GM12891 (cell line): ENCODE measurements around the gene IGF1R.

Source experiments
- PAX5 ChIP-seq: IDR thresholded peaks from 2 replicates; pipeline ENCODE4 v1.6.1; 2011; ENCODE audit warnings: low read length, moderate library complexity, mild to moderate bottlenecking; ENCODE audit not compliant: insufficient read depth, severe bottlenecking
- POLR2A ChIP-seq: IDR thresholded peaks from 2 replicates; pipeline ENCODE4 v1.6.1; 2011; ENCODE audit warnings: low read depth, low read length, control low read depth
- POLR2AphosphoS5 ChIP-seq: IDR thresholded peaks from 2 replicates; pipeline ENCODE4 v1.6.1; 2011; ENCODE audit warnings: low read depth, low read length, control low read depth
- POU2F2 ChIP-seq: IDR thresholded peaks from 2 replicates; pipeline ENCODE4 v1.6.1; 2011; ENCODE audit warnings: low read depth, mild to moderate bottlenecking, control low read depth, low read length, moderate library complexity
- SPI1 ChIP-seq: IDR thresholded peaks from 2 replicates; pipeline ENCODE4 v1.6.1; 2011; ENCODE audit warnings: low read depth, low read length, control low read depth
- TAF1 ChIP-seq: IDR thresholded peaks from 2 replicates; pipeline ENCODE4 v1.6.1; 2011; ENCODE audit warnings: low read depth, low read length, control low read depth

DNA sequence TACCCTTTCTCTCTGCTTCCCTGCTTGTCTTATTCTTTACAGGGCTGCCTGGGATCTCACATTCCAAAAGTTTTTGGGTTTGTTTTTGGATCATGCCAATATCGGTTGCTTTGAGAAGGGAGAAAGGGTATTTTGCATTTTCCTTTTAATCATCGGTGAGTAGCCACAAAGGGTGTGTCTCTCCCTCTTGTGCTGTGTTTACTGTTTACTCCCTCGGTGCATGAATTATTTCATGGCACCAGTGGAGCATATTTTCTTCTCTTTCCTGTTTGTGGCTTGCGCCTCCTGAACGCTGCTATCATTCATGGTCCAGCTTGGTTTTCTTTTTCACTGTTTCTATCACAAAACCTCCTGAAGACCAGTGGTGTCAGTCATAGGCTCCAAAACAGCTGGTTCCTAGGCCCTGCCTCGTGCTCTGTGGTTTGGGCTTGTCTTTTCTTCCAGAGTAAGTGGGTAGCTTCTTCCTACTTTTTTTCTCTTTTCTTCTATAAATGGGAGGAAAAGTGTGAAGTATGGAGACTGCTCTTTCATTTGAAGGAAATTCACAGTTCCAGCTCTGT, 54.9 kb downstream of the IGF1R start:
- TF ChIP-seq POLR2AphosphoS5, result no peak
- TF ChIP-seq POLR2A, result no peak
- TF ChIP-seq TAF1, result no peak
- no peak for TF ChIP-seq SPI1
- no peak for TF ChIP-seq POU2F2
- TF ChIP-seq PAX5, result no peak
